NCI-H524 (cell line): ENCODE measurements around the gene MAN1A2.

Experiments
- DNase-seq, 2 experiments: peaks; one replicate each; lab custom pipeline; 2025; lab: John Stamatoyannopoulos, UW

MAN1A2 gene

GRCh38 chr1:117359561-117360289 lies 7.5 kb upstream of the MAN1A2 start:
- no peak for DNase-seq

GRCh38 chr1:117362986-117363385 lies 4.3 kb upstream of the MAN1A2 start:
- no peak for DNase-seq

DNA sequence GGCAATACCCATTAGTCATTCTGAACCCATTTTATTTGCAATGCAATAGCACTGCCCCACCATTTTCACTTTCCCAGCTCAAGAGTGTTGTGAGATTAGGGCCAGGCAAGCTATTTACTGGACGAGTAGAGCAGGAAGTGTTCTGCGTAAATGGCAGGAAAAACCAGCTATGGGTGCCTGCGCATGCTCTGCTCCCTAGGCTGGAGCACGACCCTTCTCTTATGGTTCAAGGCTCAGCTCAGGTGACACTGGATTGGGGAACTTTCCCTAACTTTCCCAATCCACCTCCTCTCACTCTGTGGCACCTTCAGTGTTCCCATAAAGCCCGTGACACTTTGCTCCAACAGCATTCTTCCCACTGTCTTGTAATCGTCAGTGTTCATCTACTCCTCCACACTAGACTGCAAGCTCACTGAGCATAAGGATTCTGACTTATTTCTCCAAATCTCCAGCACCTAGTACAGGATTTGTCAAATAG lies 3.6 kb upstream of the MAN1A2 start:
- no peak for DNase-seq

DNA sequence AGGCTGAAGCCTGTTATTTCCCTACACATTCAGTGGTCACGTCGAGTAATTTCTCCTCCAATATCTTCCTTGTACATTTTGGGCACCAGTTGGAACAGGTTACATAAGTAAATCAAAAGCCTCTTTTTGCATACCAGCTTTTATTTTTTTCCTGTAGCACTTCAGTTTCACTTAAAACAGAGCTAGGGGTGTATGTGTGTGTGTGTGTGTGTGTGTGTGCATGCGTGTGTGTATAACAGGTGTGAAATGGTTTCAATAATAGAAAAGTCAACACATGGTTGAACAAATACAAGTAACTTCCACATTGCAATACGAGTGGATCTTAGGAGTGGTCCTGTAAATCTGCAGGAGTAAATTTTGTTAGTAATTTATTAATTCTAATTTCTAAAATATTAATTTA lies 3.0 kb upstream of the MAN1A2 start:
- no peak for DNase-seq

DNA sequence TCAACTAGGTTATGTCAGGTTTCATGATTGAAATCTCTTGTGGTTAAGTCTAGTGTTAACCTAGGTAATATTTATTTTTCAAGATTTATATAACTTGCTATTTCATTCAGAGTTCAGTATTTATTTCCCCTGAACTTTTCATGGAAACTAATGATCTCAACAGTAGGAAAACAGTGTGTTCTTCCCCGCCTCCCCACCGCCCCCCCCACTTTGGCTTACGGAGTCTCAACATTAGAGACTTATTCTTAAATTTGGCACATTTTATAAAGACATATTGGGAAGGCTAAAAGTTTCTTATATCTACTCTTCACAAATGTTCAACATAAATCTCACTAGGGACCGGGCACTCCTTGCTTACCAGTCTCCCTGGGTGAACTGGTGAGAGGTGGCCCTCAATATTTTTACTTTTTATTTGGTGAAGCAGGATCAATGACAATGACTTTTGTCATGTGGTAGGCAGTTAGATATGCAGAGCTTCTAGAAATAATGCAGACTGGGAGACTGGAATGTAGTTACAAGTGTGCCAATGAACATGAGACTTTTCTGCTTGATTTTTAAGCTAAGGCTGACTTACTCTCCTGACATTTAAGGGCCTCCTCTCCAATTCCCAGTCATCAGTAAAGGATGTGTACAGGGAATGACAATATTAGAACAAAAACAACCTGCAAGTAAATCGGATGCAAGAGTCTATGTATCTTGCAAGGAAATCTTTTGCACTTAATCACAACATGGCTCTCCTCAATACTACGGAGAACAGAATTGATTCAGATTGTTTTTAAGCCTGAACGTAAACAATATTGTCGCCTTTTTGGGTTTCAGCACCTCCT lies 1.7 kb upstream of the MAN1A2 start:
- peak in 1 of 2 experiments; percentile 9 for DNase-seq

DNA sequence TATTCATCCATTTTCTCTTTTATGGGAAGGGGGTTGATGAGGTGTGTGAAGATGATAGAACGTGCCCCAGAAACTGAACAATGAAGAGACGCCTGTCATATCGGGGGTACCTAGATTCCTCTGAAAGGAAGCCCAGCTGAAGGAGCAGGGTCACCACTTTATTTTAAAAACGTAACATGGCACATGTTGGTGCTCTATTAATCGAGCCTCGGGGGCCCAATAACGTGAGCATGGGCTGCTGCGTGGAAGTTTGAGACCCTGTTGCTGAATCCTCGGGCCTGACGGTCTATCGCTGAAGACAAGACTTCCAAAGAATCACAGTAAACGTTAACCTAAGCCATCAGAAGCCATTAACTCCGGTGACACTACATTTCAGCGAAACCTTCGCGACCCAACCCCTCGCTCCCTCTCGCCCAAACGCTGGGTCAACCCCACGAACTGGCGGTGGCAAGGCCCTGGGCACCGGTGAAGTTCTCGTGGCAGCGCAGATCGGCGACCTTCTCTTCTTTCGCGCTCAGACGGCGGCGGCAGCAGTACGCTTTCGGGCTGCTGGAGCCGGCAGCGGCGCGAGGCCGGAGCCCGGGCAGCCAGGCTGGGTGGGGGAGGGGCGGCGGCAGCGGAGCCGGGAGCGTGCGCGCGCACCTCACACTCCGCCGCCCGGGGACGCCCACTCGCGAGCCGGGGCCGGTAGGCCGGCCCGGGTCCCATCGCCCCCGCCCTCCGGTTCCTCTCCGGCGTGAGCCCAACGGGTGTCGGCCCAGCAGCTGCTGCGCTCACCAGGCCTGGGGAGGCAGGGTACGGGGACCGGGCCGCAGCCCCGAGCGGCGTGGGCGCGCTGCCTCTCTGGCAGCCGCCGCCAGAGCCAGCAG lies 838 bp upstream of the MAN1A2 start:
- DNase-seq: peak; percentile 44 to 68

- peak; percentile 20 to 35 for DNase-seq
Measured at GRCh38 chr1:117368116-117369108, 1.2 kb downstream of the MAN1A2 start.

DNA sequence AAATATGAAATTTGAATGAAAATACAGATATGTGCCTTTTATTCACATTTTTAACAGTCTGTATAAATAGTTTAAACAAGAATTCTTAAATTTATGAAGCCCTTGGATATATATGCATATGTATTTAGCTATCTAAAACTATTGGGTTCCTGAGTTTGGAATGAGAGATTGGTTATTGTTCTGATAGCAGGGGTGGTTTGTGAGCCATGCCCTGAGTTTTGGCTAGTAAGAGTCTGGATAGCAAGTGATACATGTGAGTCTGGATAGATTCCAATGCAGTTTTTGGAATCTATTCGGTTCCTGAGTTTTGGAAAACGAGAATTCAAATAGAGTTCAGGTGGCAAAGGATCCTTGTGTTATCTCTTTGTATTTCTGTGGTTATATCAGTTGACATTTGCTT lies 2.8 kb downstream of the MAN1A2 start:
- peak in 1 of 2 experiments; percentile 9 for DNase-seq

DNA sequence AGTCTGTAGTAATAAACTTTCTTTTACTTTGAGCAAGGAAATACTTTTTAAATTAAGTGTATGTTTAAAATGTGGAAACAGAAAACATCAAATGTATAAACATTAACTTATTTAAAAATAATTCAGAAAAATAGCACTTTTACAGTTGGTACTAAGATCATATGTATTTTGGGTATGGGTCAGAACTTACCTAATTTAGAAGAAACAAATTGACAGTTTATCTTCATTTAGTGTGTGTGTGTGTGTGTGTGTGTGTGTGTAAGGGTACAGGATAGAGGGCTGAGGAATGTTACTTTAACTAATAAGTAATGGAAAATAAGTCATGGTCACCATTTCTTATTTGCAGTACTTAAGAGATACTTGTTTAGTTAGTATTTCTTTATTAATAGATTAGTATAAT lies 3.3 kb downstream of the MAN1A2 start:
- no peak for DNase-seq

DNA sequence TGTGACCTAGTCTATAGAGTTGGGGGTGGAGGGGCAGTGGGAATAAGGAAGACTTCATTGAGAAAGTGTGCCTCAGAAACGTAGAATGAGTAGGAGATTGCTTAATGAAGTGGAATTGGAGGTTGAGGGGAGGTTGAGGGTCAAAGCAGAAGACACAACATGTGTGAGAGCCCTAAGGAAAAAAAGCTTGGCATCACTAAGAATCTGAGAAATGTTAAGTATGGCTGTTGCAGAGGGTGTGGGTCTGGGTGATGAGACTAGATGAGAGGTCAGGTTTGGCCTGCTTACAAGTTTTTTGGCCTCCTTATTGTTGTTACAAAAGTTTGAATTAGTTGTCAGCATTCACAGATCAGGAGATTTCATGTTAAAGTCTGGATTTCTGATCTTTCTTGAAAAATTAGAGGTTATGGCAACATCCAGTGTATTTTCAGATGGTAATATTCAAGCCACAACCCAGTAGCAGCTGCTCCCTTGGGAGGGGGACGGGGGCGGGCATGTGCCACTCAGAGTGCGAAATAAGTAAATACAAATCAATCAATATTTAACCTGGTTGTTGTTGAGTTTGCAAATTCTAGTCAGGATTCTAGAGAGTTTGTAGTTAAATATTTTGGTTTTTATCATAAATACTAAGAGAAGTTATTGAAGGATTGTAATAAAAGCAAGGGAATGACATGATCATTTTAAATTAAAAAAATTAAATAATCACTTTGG lies 4.3 kb downstream of the MAN1A2 start:
- DNase-seq: no peak

DNA sequence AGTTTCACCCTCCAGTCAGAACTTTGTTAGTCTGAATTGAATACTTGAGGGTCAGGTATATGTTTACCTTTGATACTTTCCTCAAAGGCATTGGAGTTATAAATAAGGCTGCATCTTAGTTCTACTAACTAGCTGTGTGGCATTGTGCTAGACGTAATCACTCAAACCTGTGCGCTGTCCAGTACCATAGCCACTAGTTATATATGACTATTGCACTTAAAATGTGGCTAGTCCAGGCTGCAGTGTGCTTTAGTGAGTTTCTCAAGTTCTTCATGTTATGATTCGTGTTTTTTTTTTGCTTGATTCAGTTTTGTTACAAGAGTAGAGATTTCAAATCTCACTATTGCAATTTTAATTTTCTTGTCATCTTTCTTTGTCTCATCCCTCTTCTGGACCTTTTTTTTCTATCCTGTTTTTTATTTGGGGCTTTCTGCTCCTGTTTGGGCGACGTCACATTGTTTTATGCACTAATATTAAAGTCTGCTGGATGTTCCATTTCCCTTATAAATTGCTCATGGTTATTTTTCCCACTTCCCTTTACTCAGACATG lies 5.7 kb downstream of the MAN1A2 start:
- DNase-seq: no peak

- DNase-seq: no peak
Measured at GRCh38 chr1:117373932-117374331, 6.7 kb downstream of the MAN1A2 start.

GRCh38 chr1:117375327-117375726 lies 8.1 kb downstream of the MAN1A2 start:
- no peak for DNase-seq

DNA sequence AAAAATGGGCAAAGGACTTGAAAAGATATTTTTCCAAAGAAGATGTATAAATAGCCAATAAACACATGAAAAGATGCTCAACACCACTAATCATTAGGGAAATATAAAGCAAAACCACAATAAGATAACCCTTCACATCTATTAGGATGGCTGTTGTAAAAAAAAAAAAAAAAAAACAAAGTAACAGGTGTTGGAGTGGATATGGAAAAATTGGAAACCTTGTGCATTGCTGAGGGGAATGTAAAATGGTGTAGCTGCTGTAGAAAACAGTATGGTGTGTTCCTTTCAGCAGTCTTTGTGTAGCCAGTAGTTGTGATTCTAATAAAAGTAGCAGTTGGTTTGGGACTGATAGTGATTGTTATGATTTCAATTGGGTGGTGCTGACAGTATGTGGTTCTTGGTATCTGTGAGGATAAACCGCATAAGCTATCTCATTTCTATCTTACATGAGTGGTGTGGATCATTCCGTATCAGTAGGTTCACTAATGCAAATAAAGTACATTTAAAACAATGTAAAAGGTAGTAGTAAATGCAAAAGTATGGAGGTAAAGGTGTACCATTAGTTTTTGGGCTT lies 19.9 kb downstream of the MAN1A2 start:
- no peak for DNase-seq

DNA sequence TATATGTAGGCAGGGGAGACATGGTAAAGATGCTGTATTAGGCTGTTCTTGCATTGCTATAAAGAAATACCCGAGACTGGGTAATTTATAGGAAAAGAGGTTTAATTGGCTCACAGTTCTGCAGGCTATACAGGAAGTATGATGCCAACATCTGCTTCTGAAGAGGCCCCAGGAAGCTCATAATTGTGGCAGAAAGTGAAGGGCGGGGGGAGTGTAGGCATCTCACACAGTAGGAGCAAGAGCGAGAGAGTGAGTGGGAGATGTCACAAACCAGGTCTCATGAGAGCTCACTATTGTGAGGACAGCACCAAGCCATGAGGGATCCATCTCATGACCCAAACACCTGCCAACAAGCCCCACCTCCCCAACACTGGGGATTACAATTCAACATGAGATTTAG lies 21.1 kb downstream of the MAN1A2 start:
- no peak for DNase-seq

DNA sequence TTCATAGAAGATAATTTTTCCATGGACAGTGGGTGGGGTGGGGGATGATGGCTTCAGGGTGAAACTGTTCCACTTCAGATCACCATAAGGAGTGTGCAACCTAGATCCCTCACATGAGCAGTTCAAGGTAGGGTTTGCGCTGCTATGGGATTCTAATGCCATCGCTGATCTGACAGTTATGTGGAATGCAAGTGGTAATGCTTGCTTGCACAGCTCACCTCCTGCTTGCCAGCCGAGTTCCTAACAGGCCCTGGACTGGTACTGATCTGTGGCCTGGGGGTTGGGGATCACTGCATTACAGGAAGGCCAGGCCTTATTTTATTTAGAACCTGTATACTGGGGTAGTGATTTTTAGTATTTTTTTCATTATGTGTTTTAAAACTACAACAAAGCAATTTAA lies 22.0 kb downstream of the MAN1A2 start:
- DNase-seq: no peak

GRCh38 chr1:117389779-117390178 lies 22.5 kb downstream of the MAN1A2 start:
- DNase-seq: no peak

GRCh38 chr1:117392771-117393170 lies 25.5 kb downstream of the MAN1A2 start:
- peak in 1 of 2 experiments; percentile 9 for DNase-seq

DNA sequence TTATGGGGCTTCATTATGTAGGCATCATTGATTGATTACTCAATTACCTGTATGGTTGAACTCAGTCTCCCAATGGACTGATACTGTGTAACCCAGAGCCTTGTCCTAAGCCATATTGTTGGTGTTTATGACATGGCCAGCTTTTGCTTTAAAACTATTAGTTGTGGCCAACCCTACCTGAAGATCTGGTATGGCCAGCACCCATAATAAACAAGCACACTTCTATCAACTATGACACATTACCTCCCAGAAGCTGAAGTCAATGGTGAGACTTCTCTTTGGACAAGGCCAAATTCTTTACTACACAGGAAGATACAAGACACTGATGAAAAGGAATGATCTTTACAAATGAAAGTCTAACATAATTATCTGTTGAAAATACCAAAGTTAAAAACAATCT lies 28.8 kb downstream of the MAN1A2 start:
- DNase-seq: no peak

DNA sequence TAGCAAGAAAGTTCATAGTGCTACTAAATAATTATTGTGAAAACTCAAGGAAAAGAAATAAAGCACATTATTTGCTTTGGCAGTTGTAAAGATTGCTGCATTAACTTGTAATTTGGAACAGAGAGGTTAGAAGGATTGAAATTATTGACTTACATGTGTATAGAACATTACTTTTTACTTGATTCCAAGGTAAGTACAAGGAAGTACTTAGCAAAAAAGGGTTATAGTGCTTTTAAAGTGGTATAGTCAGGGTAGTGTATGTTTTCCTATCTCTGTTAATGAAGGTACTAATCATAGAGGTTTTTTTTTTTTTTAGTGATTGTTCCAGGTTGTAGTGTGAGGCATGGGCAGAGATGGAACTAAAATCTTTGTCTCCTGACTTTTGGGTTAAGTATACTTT lies 29.4 kb downstream of the MAN1A2 start:
- DNase-seq: no peak
